ENCODE data around the gene PIM1.

DNA sequence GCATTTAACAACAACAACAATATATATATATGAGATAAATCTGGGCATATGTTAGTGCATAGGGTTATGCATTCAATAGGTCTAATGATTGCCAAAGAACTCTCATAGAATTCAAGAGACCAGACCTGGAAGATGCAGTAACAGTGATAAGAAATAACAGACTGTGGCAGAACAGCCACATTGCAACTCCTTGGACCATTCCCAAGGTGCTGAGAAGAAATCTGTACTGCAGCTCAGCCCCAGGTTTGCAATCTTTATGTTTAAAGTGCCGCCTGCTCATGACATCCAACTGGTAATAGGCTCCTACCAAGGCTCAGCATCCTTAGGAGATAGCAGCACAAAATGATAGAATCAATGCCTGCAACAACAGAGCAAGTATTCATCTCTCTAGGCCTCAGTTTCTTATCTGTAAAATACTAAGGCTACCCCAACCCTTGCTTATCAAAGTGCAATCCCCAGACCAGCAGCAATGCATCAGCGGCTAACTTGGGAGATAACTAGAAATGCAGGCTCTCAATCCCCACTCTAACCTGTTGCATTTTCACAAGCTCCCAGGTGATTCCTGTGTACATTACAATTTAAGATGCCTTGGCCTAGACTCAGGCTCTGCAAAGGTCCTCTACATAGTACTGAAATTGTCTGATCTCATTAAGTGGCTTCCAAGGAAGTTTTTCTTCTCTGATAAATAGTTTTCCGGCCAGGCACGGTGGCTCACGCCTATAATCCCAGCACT, 30.6 kb upstream of the PIM1 start:
- TF ChIP-seq, protein P1, sequence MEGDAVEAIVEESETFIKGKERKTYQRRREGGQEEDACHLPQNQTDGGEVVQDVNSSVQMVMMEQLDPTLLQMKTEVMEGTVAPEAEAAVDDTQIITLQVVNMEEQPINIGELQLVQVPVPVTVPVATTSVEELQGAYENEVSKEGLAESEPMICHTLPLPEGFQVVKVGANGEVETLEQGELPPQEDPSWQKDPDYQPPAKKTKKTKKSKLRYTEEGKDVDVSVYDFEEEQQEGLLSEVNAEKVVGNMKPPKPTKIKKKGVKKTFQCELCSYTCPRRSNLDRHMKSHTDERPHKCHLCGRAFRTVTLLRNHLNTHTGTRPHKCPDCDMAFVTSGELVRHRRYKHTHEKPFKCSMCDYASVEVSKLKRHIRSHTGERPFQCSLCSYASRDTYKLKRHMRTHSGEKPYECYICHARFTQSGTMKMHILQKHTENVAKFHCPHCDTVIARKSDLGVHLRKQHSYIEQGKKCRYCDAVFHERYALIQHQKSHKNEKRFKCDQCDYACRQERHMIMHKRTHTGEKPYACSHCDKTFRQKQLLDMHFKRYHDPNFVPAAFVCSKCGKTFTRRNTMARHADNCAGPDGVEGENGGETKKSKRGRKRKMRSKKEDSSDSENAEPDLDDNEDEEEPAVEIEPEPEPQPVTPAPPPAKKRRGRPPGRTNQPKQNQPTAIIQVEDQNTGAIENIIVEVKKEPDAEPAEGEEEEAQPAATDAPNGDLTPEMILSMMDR (IDR thresholded peaks at IDR 0.05; ENCODE audit: low read depth, low read length), result no peak
- no peak for TF ChIP-seq EZH2phosphoT487 (IDR thresholded peaks at IDR 0.05; ENCODE audit: low read depth)

Data from OCI-LY3 (cell line).